ENCODE measurements around the gene THRB.

THRB gene

DNA sequence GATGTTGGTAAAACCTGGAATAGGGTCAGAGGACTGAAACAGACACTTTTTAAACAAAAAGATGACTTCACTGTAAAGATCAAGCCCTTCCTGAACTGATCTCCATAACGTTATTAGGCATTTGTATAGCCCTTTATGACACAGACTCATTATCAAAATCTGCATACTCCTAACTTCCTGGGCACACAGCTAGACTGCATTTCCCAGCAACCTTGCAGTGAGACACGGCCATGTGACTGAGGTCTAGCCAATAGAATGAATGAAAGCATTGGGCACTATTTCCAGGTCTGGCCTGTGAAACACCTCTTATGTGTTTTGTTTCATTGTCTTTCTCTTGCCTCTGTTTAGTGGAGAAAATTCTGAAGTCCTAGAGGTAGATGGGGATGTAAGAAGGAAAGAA is 279.1 kb downstream of the THRB start:
- Histone ChIP-seq H3K9me2 (replicated peaks; ENCODE audit: insufficient read depth, low read length) (no peaks in the 10 kb centered on the region), H3K36me3 (ENCODE audit: low read length) (no peaks in the 10 kb centered on the region), H3K4me3 (ENCODE audit: insufficient read depth, low read length, poor library complexity, severe bottlenecking) (no peak overlapping the region), H3K9me3 (ENCODE audit: insufficient read depth, low read length) (no peaks in the 10 kb centered on the region), H3K27me3 (ENCODE audit: low read length) (0 out of 2 replicates have a peak, but pooled peaks cover 2% of the 10 kb centered on the region), H3K4me2 (ENCODE audit: low read depth, low read length, poor library complexity, severe bottlenecking) (no peak overlapping the region), H2AFZ (ENCODE audit: low read depth, low read length, severe bottlenecking) (no peak overlapping the region), H3K9ac (ENCODE audit: low read length) (no peak overlapping the region), H4K20me1 (ENCODE audit: low read depth, low read length) (no peaks in the 10 kb centered on the region), H3K27ac (ENCODE audit: low read depth, low read length) (no peak overlapping the region), H3K79me2 (ENCODE audit: insufficient read depth, low read length) (no peaks in the 10 kb centered on the region), H3F3A (ENCODE audit: insufficient read depth) (no peaks in the 10 kb centered on the region)
- TF ChIP-seq, protein P1, sequence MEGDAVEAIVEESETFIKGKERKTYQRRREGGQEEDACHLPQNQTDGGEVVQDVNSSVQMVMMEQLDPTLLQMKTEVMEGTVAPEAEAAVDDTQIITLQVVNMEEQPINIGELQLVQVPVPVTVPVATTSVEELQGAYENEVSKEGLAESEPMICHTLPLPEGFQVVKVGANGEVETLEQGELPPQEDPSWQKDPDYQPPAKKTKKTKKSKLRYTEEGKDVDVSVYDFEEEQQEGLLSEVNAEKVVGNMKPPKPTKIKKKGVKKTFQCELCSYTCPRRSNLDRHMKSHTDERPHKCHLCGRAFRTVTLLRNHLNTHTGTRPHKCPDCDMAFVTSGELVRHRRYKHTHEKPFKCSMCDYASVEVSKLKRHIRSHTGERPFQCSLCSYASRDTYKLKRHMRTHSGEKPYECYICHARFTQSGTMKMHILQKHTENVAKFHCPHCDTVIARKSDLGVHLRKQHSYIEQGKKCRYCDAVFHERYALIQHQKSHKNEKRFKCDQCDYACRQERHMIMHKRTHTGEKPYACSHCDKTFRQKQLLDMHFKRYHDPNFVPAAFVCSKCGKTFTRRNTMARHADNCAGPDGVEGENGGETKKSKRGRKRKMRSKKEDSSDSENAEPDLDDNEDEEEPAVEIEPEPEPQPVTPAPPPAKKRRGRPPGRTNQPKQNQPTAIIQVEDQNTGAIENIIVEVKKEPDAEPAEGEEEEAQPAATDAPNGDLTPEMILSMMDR (IDR thresholded peaks at IDR 0.05; ENCODE audit: insufficient read depth, low read length, poor library complexity, severe bottlenecking): no peak
- no peak for TF ChIP-seq EZH2phosphoT487 (conservative IDR thresholded peaks at IDR 0.05; ENCODE audit: low read length)

DNA sequence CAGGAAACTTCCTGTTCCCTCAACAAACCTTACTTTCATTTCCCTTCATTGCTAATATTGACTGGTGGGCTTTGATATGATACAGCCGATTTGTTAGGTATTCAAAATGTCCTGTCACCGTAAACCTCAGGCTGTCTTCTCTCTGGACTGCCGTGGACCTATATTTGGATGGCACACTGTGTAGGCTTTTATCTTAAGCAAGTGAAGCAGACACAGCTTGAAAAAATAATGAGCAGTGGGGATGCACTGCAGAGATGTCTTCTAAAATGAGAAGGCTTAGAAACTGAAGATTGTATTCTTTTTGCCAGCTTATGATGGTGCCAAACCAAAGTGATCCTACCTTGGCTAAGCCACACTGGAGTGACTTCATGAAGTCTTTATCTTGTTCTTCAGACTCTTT is 283.3 kb downstream of the THRB start:
- H3K27me3 ChIP-seq (ENCODE audit: low read length): 0 out of 2 replicates have a peak, but pooled peaks cover 2% of the 10 kb centered on the region
- no peak for TF ChIP-seq EZH2phosphoT487 (conservative IDR thresholded peaks at IDR 0.05; ENCODE audit: low read length)
- TF ChIP-seq, protein P1 (IDR thresholded peaks at IDR 0.05; ENCODE audit: insufficient read depth, low read length, poor library complexity, severe bottlenecking): no peak
- H3K9me2 ChIP-seq (replicated peaks; ENCODE audit: insufficient read depth, low read length): no peaks in the 10 kb centered on the region
- H2AFZ ChIP-seq (ENCODE audit: low read depth, low read length, severe bottlenecking): no peak overlapping the region
- no peak overlapping the region for H3K4me3 ChIP-seq (ENCODE audit: insufficient read depth, low read length, poor library complexity, severe bottlenecking)
- no peak overlapping the region for H3K4me2 ChIP-seq (ENCODE audit: low read depth, low read length, poor library complexity, severe bottlenecking)
- H3K79me2 ChIP-seq (ENCODE audit: insufficient read depth, low read length): no peaks in the 10 kb centered on the region
- no peaks in the 10 kb centered on the region for H3F3A ChIP-seq (ENCODE audit: insufficient read depth)
- H3K9ac ChIP-seq (ENCODE audit: low read length): no peak overlapping the region
- no peak overlapping the region for H3K27ac ChIP-seq (ENCODE audit: low read depth, low read length)
- no peaks in the 10 kb centered on the region for H4K20me1 ChIP-seq (ENCODE audit: low read depth, low read length)
- H3K36me3 ChIP-seq (ENCODE audit: low read length): no peaks in the 10 kb centered on the region
- no peaks in the 10 kb centered on the region for H3K9me3 ChIP-seq (ENCODE audit: insufficient read depth, low read length)

DNA sequence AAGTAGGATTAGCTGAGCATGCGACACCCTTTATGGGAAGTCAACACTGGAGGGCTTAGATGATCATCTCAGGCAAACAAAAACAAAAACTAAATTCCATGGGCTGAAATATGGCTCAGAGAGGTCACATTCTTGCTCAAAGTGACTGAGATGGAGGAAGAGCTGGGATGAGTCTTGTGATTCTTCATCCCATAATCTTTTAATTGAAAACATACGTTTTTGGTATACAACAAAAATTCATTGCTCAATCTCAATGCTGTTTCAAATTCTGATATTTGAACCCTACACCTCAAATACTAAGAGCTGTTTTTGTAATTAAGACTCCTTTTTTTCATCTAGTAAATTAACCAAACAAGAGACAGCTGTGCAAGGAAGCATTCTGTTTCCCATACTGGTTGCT is 292.6 kb downstream of the THRB start:
- no peaks in the 10 kb centered on the region for H3K36me3 ChIP-seq (ENCODE audit: low read length)

More for the DNA sequence above, 292.6 kb downstream of the THRB start:
- no peak for TF ChIP-seq EZH2phosphoT487 (conservative IDR thresholded peaks at IDR 0.05; ENCODE audit: low read length)
- TF ChIP-seq, protein P1 (IDR thresholded peaks at IDR 0.05; ENCODE audit: insufficient read depth, low read length, poor library complexity, severe bottlenecking): no peak
- no peaks in the 10 kb centered on the region for H3K79me2 ChIP-seq (ENCODE audit: insufficient read depth, low read length)
- H3F3A ChIP-seq (ENCODE audit: insufficient read depth): no peaks in the 10 kb centered on the region
- H2AFZ ChIP-seq (ENCODE audit: low read depth, low read length, severe bottlenecking): no peak overlapping the region
- peaks cover 5% of the 10 kb centered on the region; the same call in 1 of the 2 replicates for H3K27me3 ChIP-seq (ENCODE audit: low read length)
- no peak overlapping the region for H3K4me3 ChIP-seq (ENCODE audit: insufficient read depth, low read length, poor library complexity, severe bottlenecking)
- no peak overlapping the region for H3K4me2 ChIP-seq (ENCODE audit: low read depth, low read length, poor library complexity, severe bottlenecking)
- no peaks in the 10 kb centered on the region for H3K9me2 ChIP-seq (replicated peaks; ENCODE audit: insufficient read depth, low read length)
- H4K20me1 ChIP-seq (ENCODE audit: low read depth, low read length): no peaks in the 10 kb centered on the region
- H3K9me3 ChIP-seq (ENCODE audit: insufficient read depth, low read length): no peaks in the 10 kb centered on the region
- no peak overlapping the region for H3K27ac ChIP-seq (ENCODE audit: low read depth, low read length)
- no peak overlapping the region for H3K9ac ChIP-seq (ENCODE audit: low read length)

Data from SU-DHL-6 (cell line).